Spleen (tissue), 11 donors: ENCODE measurements around the gene PTPRM. TPM values are rescaled to one million over a fixed set of nuclear protein-coding genes. Genes with fewer than 3 reads are reported as not detected.

Source experiments
- DNase-seq: peaks from one replicate; pipeline ENCODE4 v3.0.0-alpha.2; 2020
- H3K27ac ChIP-seq, 8 donors: fragments of 200-600 bp; sonication (generic) in 7 of 8; 1 replicate in 4 of 8; 2 replicates in 4 of 8; pipeline versions ENCODE4 v1.5.0 to v1.8.0; 2016 to 2021; ENCODE audit warnings: inconsistent platforms in 4 of 8, mild to moderate bottlenecking in 4 of 8, moderate library complexity in 1 of 8
- H3K27me3 ChIP-seq, 7 donors: fragments of 200-600 bp; sonication (generic) in 6 of 7; replicated peaks in 1 of 7; 1 replicate in 4 of 7; 2 replicates in 3 of 7; pipeline versions ENCODE4 v1.5.0 to v1.8.0; 2016 to 2021; ENCODE audit warnings: inconsistent platforms in 3 of 7, mild to moderate bottlenecking in 1 of 7
- H3K36me3 ChIP-seq, 6 donors: fragments of 200-600 bp; sonication (generic) in 5 of 6; 1 replicate in 4 of 6; 2 replicates in 2 of 6; pipeline versions ENCODE4 v1.5.0 to v1.8.0; 2016 to 2021; ENCODE audit warnings: inconsistent platforms in 2 of 6
- H3K4me1 ChIP-seq, 6 donors: fragments of 200-600 bp; sonication (generic) in 5 of 6; 1 replicate in 3 of 6; 2 replicates in 3 of 6; pipeline versions ENCODE4 v1.5.0 to v1.8.0; 2016 to 2021; ENCODE audit warnings: inconsistent platforms in 3 of 6
- H3K4me3 ChIP-seq, 8 donors: fragments of 200-600 bp; sonication (generic) in 7 of 8; 1 replicate in 4 of 8; 2 replicates in 4 of 8; pipeline versions ENCODE4 v1.5.0 to v1.8.0; 2016 to 2021; ENCODE audit warnings: inconsistent platforms in 4 of 8, mild to moderate bottlenecking in 4 of 8, moderate library complexity in 2 of 8
- H3K9me3 ChIP-seq, 8 donors: fragments of 200-600 bp; sonication (generic) in 7 of 8; 1 replicate in 4 of 8; 2 replicates in 4 of 8; pipeline versions ENCODE4 v1.5.0 to v1.8.0; 2016 to 2021; ENCODE audit warnings: inconsistent platforms in 4 of 8
- POLR2A ChIP-seq, 3 donors: fragments of 450-650 bp; IDR thresholded peaks; one replicate each; pipeline ENCODE4 v1.5.1; 2017; ENCODE audit warnings: antibody characterized with exemption in 3 of 3, mild to moderate bottlenecking in 1 of 3
- POLR2AphosphoS5 ChIP-seq, 3 donors: sonication (generic); formaldehyde crosslinking; IDR thresholded peaks; one replicate each; pipeline ENCODE4 v1.5.1; 2017; ENCODE audit warnings: antibody characterized with exemption in 3 of 3
- WGBS, 5 donors: extraction: QIAGEN DNeasy Blood & Tissue Kit in 3 of 5; methylation state at CpG; one replicate each; pipeline versions ENCODE4 v1.1.5 to v1.1.7; 2013 to 2018; 5-methylcytosine and 5-hydroxymethylcytosine counted together
- intact Hi-C: fragments of 100-400 bp; cut with DNase I; formaldehyde crosslinking; loops from one replicate; pipeline ENCODE4 v1.15.0; 2023; ENCODE audit warnings: low total_unique reads
- polyA plus RNA-seq, 3 donors: library from polyadenylated mRNA; stranded (reverse); fragments of 200-250 nt; gene quantifications; one replicate each; pipeline ENCODE4 v1.2.1, GENCODE V29; 2013
- total RNA-seq, 7 donors: library from RNA; depleted of rRNA in 3 of 7; stranded (reverse); fragments of >200 nt in 3 of 7; fragmentation: NEBNext Ultra II Directional in 4 of 7; extraction: Animal tissue kit (Norgen Biotek cat#: 25700) in 4 of 7; gene quantifications; one replicate each; pipeline versions ENCODE4 v1.1.0 to v1.2.1, GENCODE V29; 2016 to 2021
- TF ChIP-seq, protein P1 (sequence below), 11 experiments: fragments of 200-600 bp in 7 of 11; fragments of 450-650 bp in 4 of 11; sonication (generic) in 4 of 11; IDR thresholded peaks in 8 of 11; conservative IDR thresholded peaks in 3 of 11; 1 replicate in 7 of 11; 2 replicates in 4 of 11; pipeline versions ENCODE4 v1.4.0 to v1.8.0; 2016 to 2021; ENCODE audit warnings: antibody characterized with exemption in 11 of 11, inconsistent platforms in 4 of 11, mild to moderate bottlenecking in 1 of 11
- donor health status: healthy with polysubstance abuse.
- donor health status: DM: no; HTN: no; CAD: no; lungs with moderate emphysema.
- donor health status: DM: no; HTN: no; CAD: no.
- donor health status: Bipolar disorder and iron deficiency.
- donor health status: healthy.
- donor health status: DM: no; HTN: no; CAD: no.
- donor health status: DM: yes; HTN: yes; CAD: no.

The PTPRM gene
- total and polyA plus RNA-seq, 10 donors, result 23.5 to 97.8 (median 62.8) TPM

- no peak for DNase-seq
- Histone ChIP-seq H3K4me3 (no peak overlapping the region), H3K9me3 (no peaks in the 10 kb centered on the region), H3K27ac (no peak overlapping the region), H3K27me3 (no peaks in the 10 kb centered on the region), H3K36me3 (no peaks in the 10 kb centered on the region), H3K4me1 (peaks cover 0 to 21% (median 11%) of the 10 kb centered on the region in 6 donors)
- no peak for TF ChIP-seq POLR2A (IDR thresholded peaks at IDR 0.05)
- TF ChIP-seq, protein P1, sequence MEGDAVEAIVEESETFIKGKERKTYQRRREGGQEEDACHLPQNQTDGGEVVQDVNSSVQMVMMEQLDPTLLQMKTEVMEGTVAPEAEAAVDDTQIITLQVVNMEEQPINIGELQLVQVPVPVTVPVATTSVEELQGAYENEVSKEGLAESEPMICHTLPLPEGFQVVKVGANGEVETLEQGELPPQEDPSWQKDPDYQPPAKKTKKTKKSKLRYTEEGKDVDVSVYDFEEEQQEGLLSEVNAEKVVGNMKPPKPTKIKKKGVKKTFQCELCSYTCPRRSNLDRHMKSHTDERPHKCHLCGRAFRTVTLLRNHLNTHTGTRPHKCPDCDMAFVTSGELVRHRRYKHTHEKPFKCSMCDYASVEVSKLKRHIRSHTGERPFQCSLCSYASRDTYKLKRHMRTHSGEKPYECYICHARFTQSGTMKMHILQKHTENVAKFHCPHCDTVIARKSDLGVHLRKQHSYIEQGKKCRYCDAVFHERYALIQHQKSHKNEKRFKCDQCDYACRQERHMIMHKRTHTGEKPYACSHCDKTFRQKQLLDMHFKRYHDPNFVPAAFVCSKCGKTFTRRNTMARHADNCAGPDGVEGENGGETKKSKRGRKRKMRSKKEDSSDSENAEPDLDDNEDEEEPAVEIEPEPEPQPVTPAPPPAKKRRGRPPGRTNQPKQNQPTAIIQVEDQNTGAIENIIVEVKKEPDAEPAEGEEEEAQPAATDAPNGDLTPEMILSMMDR (IDR thresholded peaks at IDR 0.05 in 8 of 11, conservative IDR thresholded peaks at IDR 0.05 in 3 of 11), result no peak
- no peak for TF ChIP-seq POLR2AphosphoS5 (IDR thresholded peaks at IDR 0.05)
- intact Hi-C loops, result no loop called here
Measured at GRCh38 chr18:7629416-7629815, 62.3 kb downstream of the PTPRM start.

DNA sequence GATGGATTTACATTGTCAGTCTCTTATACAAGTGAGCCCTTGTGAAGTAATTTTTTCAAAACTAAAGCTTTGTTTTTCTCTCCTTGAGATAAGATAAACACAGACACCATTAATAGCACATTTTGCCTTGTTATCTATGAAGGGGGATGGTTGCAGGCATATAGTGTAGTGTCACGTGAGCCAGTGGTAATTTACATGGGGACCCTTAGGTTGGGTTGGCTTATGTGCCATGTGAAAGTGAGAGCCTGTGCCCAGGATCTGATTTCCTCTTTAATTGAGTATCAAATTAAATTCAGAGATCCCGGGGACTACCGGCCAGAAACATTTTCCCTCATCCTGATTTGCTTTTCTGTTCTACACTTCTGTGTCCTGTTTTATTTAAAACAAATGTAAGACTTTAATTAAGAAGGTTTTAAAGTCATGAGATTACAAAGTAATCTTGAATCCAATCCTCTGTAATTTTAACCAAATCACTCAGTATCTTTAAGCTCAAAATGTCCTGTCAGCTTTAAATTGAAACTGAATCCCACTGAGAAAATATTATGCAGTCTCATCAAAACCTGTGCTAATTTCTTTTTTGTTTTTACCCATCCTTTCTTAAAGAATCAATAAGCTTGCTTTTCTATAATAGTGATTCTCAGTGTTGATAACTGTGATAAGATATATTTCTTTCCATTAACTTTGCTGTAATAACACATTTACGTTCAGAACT lies 63.8 kb downstream of the PTPRM start:
- TF ChIP-seq, protein P1 (IDR thresholded peaks at IDR 0.05 in 8 of 11, conservative IDR thresholded peaks at IDR 0.05 in 3 of 11), result no peak
- TF ChIP-seq POLR2AphosphoS5 (IDR thresholded peaks at IDR 0.05), result no peak
- no peak for TF ChIP-seq POLR2A (IDR thresholded peaks at IDR 0.05)
- intact Hi-C loops, result no loop called here
- no peak for DNase-seq
- H3K36me3 ChIP-seq, result no peaks in the 10 kb centered on the region
- 83 to 91% (median 87%) methylated on average over 4 of the region's 4 CpGs for WGBS, 5 donors
- no peaks in the 10 kb centered on the region for H3K9me3 ChIP-seq
- peaks cover 0 to 18% (median 11%) of the 10 kb centered on the region in 6 donors for H3K4me1 ChIP-seq
- H3K27me3 ChIP-seq, result no peaks in the 10 kb centered on the region
- no peak overlapping the region for H3K27ac ChIP-seq
- H3K4me3 ChIP-seq, result no peak overlapping the region

DNA sequence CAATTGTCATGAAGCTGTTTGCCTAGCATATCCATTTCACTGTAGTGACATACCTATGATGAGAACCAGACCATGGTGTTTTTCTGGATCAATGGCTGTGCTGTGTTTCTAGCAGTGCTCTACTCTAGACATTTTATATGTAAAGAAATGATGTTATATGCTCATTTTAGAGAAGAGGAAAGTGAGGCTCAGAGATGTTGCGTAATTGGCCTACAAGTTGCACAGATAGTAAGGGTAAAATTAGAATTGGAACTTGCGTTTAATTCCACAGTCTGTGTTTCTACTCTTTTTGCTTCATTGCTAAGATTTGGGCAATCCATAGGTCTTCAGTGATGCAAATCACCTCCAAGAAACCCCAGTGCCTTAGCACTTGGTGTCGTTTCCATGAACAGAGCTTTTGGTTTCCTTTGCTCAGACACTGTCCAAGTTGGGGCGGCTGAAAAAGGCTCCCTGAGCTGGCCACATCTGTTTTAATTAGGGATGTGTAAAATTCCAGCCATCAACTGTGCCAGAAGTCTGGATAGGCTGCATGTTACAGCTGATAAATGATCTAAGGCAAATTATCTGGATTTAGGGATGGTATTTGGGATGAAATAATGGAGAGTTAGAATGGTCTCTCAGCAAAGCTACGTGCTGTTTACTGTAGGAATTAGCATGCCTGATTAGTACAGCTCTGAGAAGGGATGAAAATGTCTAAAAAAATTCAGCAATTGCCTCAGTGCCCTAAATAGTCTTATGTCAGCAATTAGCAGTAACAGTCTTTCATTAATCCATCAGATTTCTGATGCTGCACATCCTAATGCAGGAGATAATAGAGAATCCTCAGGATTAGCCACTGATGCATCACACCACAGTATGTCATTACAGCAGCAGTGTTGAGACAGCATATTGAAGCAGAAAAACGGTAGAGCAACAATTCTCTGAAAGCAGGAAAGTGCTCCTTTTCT lies 65.3 kb downstream of the PTPRM start:
- intact Hi-C loops, result no loop called here
- Histone ChIP-seq H3K4me3 (no peak overlapping the region), H3K27me3 (no peaks in the 10 kb centered on the region), H3K27ac (no peak overlapping the region), H3K9me3 (no peaks in the 10 kb centered on the region), H3K36me3 (no peaks in the 10 kb centered on the region), H3K4me1 (peaks cover 0 to 6% (median 1%) of the 10 kb centered on the region in 6 donors)
- 77 to 91% (median 82%) methylated on average over 6 of the region's 6 CpGs for WGBS, 5 donors
- no peak for DNase-seq
- TF ChIP-seq POLR2A (IDR thresholded peaks at IDR 0.05) (no peak), POLR2AphosphoS5 (IDR thresholded peaks at IDR 0.05) (no peak)
- TF ChIP-seq, protein P1 (IDR thresholded peaks at IDR 0.05 in 8 of 11, conservative IDR thresholded peaks at IDR 0.05 in 3 of 11), result no peak

- no peak for DNase-seq
- H3K4me3 ChIP-seq, result no peak overlapping the region
- TF ChIP-seq, protein P1 (IDR thresholded peaks at IDR 0.05 in 8 of 11, conservative IDR thresholded peaks at IDR 0.05 in 3 of 11), result no peak
- TF ChIP-seq POLR2A (IDR thresholded peaks at IDR 0.05) (no peak), POLR2AphosphoS5 (IDR thresholded peaks at IDR 0.05) (no peak)
- no peaks in the 10 kb centered on the region for H3K9me3 ChIP-seq
- H3K4me1 ChIP-seq, result no peaks in the 10 kb centered on the region
- intact Hi-C loops, result no loop called here
- WGBS, 5 donors, result 52 to 86% (median 67%) methylated on average over 2 of the region's 2 CpGs
- no peaks in the 10 kb centered on the region for H3K36me3 ChIP-seq
- H3K27ac ChIP-seq, result no peak overlapping the region
- no peaks in the 10 kb centered on the region for H3K27me3 ChIP-seq
Measured at GRCh38 chr18:7633171-7633570, 66.1 kb downstream of the PTPRM start.
